Embryonic facial prominence (tissue), 1 donor: Measurements from ENCODE around the gene CD209.
"Not testable (repeated sequence)": the region's sequence is repeated elsewhere in the genome, so short reads cannot be mapped to it uniquely, and the experiment has no call there.

Experiments used
- DNase-seq: peaks from one replicate; pipeline ENCODE4 v3.0.0-alpha.2; 2016; ENCODE audit errors: extremely low spot score

CD209 gene

GRCh38 chr19:7746903-7747884, at the start of gene CD209:
Gene CD209, minus strand, starts transcription at chr19:7747534. Its CDS starts 23 bp downstream, at chr19:7747511.
- DNase-seq = no peak

- no peak for DNase-seq
Observed at GRCh38 chr19:7795555-7796161, 48.3 kb upstream of the CD209 start.

- DNase-seq = no peak
Observed at GRCh38 chr19:7793493-7793892, 46.2 kb upstream of the CD209 start.

- not testable (repeated sequence) for DNase-seq
Observed at GRCh38 chr19:7792701-7793100, 45.4 kb upstream of the CD209 start.

GRCh38 chr19:7792281-7792680, 44.9 kb upstream of the CD209 start:
- DNase-seq = no peak

GRCh38 chr19:7790416-7790815, 43.1 kb upstream of the CD209 start:
- DNase-seq = no peak

GRCh38 chr19:7789447-7789846, 42.1 kb upstream of the CD209 start:
- no peak for DNase-seq

- no peak for DNase-seq
Observed at GRCh38 chr19:7788933-7789323, 41.6 kb upstream of the CD209 start.

- DNase-seq = no peak
Observed at GRCh38 chr19:7788178-7788932, 41.0 kb upstream of the CD209 start.

- no peak for DNase-seq
Observed at GRCh38 chr19:7787602-7788177, 40.4 kb upstream of the CD209 start.

- no peak for DNase-seq
Observed at GRCh38 chr19:7787141-7787540, 39.8 kb upstream of the CD209 start.

- DNase-seq = no peak
Observed at GRCh38 chr19:7784856-7785255, 37.5 kb upstream of the CD209 start.

GRCh38 chr19:7783991-7784423, 36.7 kb upstream of the CD209 start:
- DNase-seq = no peak

- DNase-seq = no peak
Observed at GRCh38 chr19:7781157-7781556, 33.8 kb upstream of the CD209 start.

GRCh38 chr19:7779631-7780486, 32.5 kb upstream of the CD209 start:
- no peak for DNase-seq

GRCh38 chr19:7778081-7778480, 30.7 kb upstream of the CD209 start:
- no peak for DNase-seq

- DNase-seq = no peak
Observed at GRCh38 chr19:7775761-7776160, 28.4 kb upstream of the CD209 start.

- no peak for DNase-seq
Observed at GRCh38 chr19:7773841-7774240, 26.5 kb upstream of the CD209 start.

- no peak for DNase-seq
Observed at GRCh38 chr19:7772752-7773291, 25.5 kb upstream of the CD209 start.

- no peak for DNase-seq
Observed at GRCh38 chr19:7771072-7771471, 23.7 kb upstream of the CD209 start.

- no peak for DNase-seq
Observed at GRCh38 chr19:7769171-7769570, 21.8 kb upstream of the CD209 start.
